Bone marrow (tissue), 2 donors: ENCODE results near the gene DPEP1.

Experiments
- DNase-seq, 2 donors: peaks; one replicate each; lab custom pipeline; 2025; lab: John Stamatoyannopoulos, UW

The DPEP1 gene

GRCh38 chr16:89687092-89687940 lies 73.9 kb downstream of the DPEP1 start:
- no peak for DNase-seq
